Measurements from ENCODE around the gene TBC1D13.
"Not testable (repeated sequence)": the region's sequence is repeated elsewhere in the genome, so short reads cannot be mapped to it uniquely, and the experiment has no call there.

The TBC1D13 gene

GRCh38 chr9:128792978-128793686, 6.1 kb downstream of the TBC1D13 start:
- H3K36me3 Mint-ChIP-seq (ENCODE audit: insufficient read depth) = peaks cover 56% of the 10 kb centered on the region
- DNase-seq (no peak), ATAC-seq (replicated peaks) (no peak)
- peak overlapping the region; percentile 81 to 86 for H3K27ac Mint-ChIP-seq
- no peaks in the 10 kb centered on the region for H3K9me3 Mint-ChIP-seq
- H3K27me3 Mint-ChIP-seq = no peaks in the 10 kb centered on the region
- no peak overlapping the region for H3K4me3 Mint-ChIP-seq
- peaks cover 9 to 17% of the 10 kb centered on the region in 2 donors for H3K4me1 Mint-ChIP-seq (ENCODE audit: low read depth in 2 of 2)

DNA sequence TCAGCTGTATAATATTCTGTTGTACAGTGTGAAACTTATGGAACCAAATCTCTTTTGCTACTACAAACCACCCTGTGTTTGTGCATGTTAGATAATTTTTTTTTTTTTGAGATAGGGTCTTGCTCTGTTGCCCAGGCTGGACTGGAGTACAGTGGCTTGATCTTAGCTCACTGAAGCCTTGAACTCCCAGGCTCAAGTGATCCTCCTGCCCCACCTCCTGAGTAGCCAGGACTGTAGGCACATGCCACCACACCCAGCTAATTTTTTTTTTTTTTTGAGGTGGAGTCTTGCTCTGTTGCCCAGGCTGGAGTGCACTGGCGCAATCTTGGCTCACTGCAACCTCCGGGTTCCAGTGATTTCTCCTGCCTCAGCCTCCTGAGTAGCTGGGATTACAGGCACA, 7.9 kb downstream of the TBC1D13 start:
- not testable (repeated sequence) for ATAC-seq (replicated peaks); H3K27ac Mint-ChIP-seq; H3K9me3 Mint-ChIP-seq; H3K4me3 Mint-ChIP-seq; H3K27me3 Mint-ChIP-seq; DNase-seq
- H3K4me1 Mint-ChIP-seq (ENCODE audit: low read depth in 2 of 2) = peaks cover 8 to 14% of the 10 kb centered on the region in 2 donors
- H3K36me3 Mint-ChIP-seq (ENCODE audit: insufficient read depth) = peaks cover 74% of the 10 kb centered on the region

DNA sequence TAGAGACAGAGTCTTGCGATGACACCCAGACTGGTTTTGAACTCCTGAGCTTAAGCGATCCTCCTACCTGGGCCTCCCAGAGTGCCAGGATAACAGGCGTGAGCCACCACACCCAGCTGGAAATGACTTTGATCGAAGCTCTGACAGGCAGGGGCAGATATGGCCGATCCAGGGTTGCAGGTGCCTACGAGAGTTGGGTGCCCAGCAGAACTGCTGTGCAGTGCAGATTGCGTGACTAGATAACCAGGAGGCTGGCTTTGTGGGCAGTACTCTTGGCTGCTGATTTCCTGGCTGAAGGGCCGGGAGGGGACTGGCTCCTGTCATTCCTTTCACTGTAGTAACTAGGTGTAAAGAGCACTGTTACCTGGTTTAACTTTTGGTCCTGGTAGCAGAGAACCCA, 11.8 kb downstream of the TBC1D13 start:
- Mint-ChIP-seq H3K4me3 (no peak overlapping the region), H3K27me3 (no peaks in the 10 kb centered on the region), H3K4me1 (ENCODE audit: low read depth in 2 of 2) (peaks cover under 1 to 5% of the 10 kb centered on the region in 2 donors), H3K27ac (no peak overlapping the region), H3K9me3 (no peaks in the 10 kb centered on the region), H3K36me3 (ENCODE audit: insufficient read depth) (peaks cover 88% of the 10 kb centered on the region)
- no peak for DNase-seq
- ATAC-seq (replicated peaks) = no peak

DNA sequence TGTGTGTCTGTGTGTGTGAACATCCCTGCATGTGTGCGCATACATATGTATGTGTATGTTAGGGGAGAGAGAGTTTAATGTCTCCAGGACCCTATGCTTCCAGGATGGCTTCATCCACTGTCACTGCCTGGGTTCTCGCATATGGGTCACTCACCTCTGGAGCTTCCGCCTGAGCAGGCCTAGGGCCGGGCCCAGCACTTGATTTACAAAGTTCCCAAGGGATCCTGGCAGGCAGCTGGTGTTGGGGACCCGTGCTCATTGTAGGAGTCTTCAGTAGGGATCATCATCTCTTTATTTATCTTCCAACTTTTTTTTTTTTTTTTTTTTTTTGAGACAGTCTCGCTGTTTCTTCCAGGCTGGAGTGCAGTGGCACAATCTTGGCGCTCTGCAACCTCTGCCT, 13.0 kb downstream of the TBC1D13 start:
- no peaks in the 10 kb centered on the region for H3K27me3 Mint-ChIP-seq
- DNase-seq = no peak
- no peak overlapping the region for H3K4me3 Mint-ChIP-seq
- peaks cover 88% of the 10 kb centered on the region for H3K36me3 Mint-ChIP-seq (ENCODE audit: insufficient read depth)
- no peak for ATAC-seq (replicated peaks)
- H3K9me3 Mint-ChIP-seq = no peaks in the 10 kb centered on the region
- H3K27ac Mint-ChIP-seq = no peak overlapping the region
- H3K4me1 Mint-ChIP-seq (ENCODE audit: low read depth in 2 of 2) = peaks cover 0 to 4% of the 10 kb centered on the region in 2 donors

DNA sequence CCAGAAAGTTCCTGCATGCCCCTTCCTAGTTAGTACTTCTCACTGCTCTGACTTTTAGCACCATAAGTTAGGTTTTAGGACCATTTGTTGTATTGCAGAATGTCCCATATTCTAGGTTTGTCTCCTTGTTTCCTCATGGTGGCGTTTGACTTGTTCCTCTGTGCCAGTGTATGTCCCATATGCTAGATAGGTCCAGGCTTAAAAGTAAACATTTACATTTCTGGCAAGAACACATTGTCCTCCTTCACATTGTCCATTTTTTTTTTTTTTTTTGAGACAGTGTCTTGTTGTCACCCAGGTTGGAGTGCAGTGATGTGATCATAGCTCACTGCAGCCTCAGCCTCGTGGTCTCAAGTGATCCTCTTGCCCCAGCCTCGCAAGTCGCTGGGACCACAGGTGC, 15.4 kb downstream of the TBC1D13 start:
- Mint-ChIP-seq H3K4me1 (ENCODE audit: low read depth in 2 of 2) (peaks cover 0 to 4% of the 10 kb centered on the region in 2 donors), H3K4me3 (no peak overlapping the region), H3K27ac (no peak overlapping the region), H3K9me3 (no peaks in the 10 kb centered on the region), H3K36me3 (ENCODE audit: insufficient read depth) (peaks cover 77% of the 10 kb centered on the region), H3K27me3 (no peaks in the 10 kb centered on the region)
- ATAC-seq (replicated peaks) = no peak
- no peak for DNase-seq

GRCh38 chr9:128805661-128806060, 18.6 kb downstream of the TBC1D13 start:
- H3K4me3 Mint-ChIP-seq = no peak overlapping the region
- no peaks in the 10 kb centered on the region for H3K27me3 Mint-ChIP-seq
- H3K27ac Mint-ChIP-seq = peak overlapping the region in 1 of 2 donors; percentile 35
- H3K4me1 Mint-ChIP-seq (ENCODE audit: low read depth in 2 of 2) = no peaks in the 10 kb centered on the region
- H3K9me3 Mint-ChIP-seq = no peaks in the 10 kb centered on the region
- ATAC-seq (replicated peaks) (no peak), DNase-seq (no peak)
- H3K36me3 Mint-ChIP-seq (ENCODE audit: insufficient read depth) = peaks cover 51% of the 10 kb centered on the region

DNA sequence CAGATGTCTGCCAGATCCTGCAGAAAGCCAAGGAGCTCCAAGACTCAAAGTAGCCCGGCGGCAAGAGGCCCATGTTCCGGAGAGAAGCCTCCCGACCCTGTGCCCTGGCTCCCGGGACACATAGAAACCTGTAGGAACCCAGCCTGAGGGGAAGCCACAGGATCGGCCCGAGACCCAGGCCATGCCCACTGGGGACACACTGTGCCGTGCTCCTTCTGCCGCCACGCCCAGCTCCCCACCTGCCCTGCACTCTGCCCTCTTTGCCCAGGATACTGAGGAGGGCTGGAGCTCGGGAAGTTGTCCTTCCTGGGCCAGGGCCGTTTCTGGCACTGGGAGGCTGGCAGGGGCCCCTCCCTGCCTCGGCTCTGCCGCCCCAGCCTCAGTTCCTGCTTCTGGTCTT, 20.8 kb downstream of the TBC1D13 start:
- Mint-ChIP-seq H3K27ac (no peak overlapping the region), H3K4me3 (no peak overlapping the region), H3K4me1 (ENCODE audit: low read depth in 2 of 2) (no peaks in the 10 kb centered on the region), H3K27me3 (no peaks in the 10 kb centered on the region), H3K36me3 (ENCODE audit: insufficient read depth) (peaks cover 32% of the 10 kb centered on the region), H3K9me3 (no peaks in the 10 kb centered on the region)
- DNase-seq (no peak), ATAC-seq (replicated peaks) (no peak)

- H3K4me1 Mint-ChIP-seq (ENCODE audit: low read depth in 2 of 2) = no peaks in the 10 kb centered on the region
- no peak overlapping the region for H3K4me3 Mint-ChIP-seq
- H3K36me3 Mint-ChIP-seq (ENCODE audit: insufficient read depth) = peaks cover 25% of the 10 kb centered on the region
- no peak for ATAC-seq (replicated peaks)
- H3K27me3 Mint-ChIP-seq = no peaks in the 10 kb centered on the region
- H3K9me3 Mint-ChIP-seq = no peaks in the 10 kb centered on the region
- DNase-seq = no peak
- H3K27ac Mint-ChIP-seq = no peak overlapping the region
Observed at GRCh38 chr9:128808543-128808942, 21.5 kb downstream of the TBC1D13 start.

DNA sequence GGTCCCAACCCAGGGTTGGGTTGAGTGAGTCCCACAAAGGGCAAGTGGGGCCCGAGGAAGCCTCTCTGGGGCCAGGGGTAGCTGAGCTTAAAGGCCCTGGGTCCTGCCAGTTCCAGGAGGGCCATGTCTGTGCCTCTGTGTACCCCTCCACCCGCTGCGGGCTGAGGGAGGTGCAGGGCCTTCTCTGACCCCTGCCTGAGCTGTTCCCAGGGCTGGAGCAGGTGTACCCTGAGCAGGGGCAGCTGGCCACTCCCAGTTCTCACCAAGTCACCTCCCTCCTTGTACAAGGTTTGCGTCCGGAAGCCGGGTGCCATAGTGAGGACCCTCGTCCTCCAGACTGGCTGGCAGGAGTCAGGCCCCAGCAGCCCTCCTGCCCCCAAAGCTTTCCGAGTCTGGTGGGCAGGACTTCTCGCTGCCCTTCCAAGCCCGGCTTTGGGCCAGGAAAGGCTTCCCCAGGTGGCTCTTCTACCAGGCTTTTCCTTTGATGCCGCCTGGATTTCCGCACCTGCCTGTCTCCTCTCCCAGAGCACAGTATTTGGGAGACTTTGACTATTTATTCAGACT, 22.1 kb downstream of the TBC1D13 start:
- Mint-ChIP-seq H3K4me1 (ENCODE audit: low read depth in 2 of 2) (no peaks in the 10 kb centered on the region), H3K36me3 (ENCODE audit: insufficient read depth) (peaks cover 19% of the 10 kb centered on the region), H3K9me3 (no peaks in the 10 kb centered on the region), H3K27me3 (no peaks in the 10 kb centered on the region), H3K4me3 (no peak overlapping the region), H3K27ac (no peak overlapping the region)
- DNase-seq (no peak), ATAC-seq (replicated peaks) (no peak)

DNA sequence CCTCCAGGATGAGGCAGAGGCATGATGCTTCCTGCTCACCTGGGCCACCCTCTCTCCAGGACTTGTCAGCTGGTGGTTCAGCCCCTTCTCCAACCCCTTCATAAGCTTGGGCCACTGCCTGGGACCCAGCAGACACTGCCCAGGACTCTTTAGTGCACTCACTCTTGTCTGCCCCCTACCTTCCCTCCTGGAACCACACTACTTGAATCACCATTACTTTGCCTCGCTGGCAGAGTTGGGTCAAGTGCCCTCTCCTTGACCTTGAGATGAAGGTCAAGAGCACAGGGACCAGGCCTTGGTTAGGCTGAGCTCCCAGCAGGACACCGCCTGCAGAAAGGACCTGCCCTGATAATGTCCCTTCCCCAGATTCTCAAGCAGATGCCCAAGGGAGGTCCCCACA, 22.8 kb downstream of the TBC1D13 start:
- ATAC-seq (replicated peaks) (no peak), DNase-seq (no peak)
- no peaks in the 10 kb centered on the region for H3K27me3 Mint-ChIP-seq
- no peaks in the 10 kb centered on the region for H3K9me3 Mint-ChIP-seq
- no peak overlapping the region for H3K4me3 Mint-ChIP-seq
- peaks cover 13% of the 10 kb centered on the region for H3K36me3 Mint-ChIP-seq (ENCODE audit: insufficient read depth)
- H3K4me1 Mint-ChIP-seq (ENCODE audit: low read depth in 2 of 2) = no peaks in the 10 kb centered on the region
- H3K27ac Mint-ChIP-seq = peak overlapping the region in 1 of 2 donors; percentile 8

DNA sequence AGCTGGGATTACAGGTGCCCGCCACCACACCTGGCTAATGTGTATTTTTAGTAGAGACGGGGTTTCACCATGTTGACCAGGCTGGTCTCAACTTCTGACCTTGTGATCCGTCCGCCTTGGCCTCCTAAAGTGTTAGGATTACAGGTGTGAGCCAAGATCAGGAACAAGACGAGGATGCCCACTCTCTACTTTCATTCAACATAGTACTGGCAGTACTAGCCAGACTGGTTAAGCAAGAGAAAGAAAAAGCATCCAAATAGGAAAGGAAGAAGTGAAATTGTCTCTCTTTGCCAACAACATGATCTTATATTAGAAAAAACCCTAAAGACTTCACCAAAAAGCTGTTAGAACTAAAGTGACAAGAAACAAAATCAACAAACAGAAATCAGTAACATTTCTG, 23.8 kb downstream of the TBC1D13 start:
- no peaks in the 10 kb centered on the region for H3K27me3 Mint-ChIP-seq
- no peaks in the 10 kb centered on the region for H3K9me3 Mint-ChIP-seq
- peaks cover 11% of the 10 kb centered on the region for H3K36me3 Mint-ChIP-seq (ENCODE audit: insufficient read depth)
- H3K27ac Mint-ChIP-seq = no peak overlapping the region
- no peak for ATAC-seq (replicated peaks)
- H3K4me1 Mint-ChIP-seq (ENCODE audit: low read depth in 2 of 2) = no peaks in the 10 kb centered on the region
- no peak overlapping the region for H3K4me3 Mint-ChIP-seq
- DNase-seq = no peak

GRCh38 chr9:128818099-128818838, 31.2 kb downstream of the TBC1D13 start, which contains the start of gene ENDOG:
ENDOG (plus strand) TSS chr9:128818500; CDS start chr9:128818685, 185 bp downstream.
- peak; percentile 98 to 99 (median 98) for DNase-seq
- peaks cover 9 to 22% of the 10 kb centered on the region in 2 donors for H3K4me1 Mint-ChIP-seq (ENCODE audit: low read depth in 2 of 2)

DNA sequence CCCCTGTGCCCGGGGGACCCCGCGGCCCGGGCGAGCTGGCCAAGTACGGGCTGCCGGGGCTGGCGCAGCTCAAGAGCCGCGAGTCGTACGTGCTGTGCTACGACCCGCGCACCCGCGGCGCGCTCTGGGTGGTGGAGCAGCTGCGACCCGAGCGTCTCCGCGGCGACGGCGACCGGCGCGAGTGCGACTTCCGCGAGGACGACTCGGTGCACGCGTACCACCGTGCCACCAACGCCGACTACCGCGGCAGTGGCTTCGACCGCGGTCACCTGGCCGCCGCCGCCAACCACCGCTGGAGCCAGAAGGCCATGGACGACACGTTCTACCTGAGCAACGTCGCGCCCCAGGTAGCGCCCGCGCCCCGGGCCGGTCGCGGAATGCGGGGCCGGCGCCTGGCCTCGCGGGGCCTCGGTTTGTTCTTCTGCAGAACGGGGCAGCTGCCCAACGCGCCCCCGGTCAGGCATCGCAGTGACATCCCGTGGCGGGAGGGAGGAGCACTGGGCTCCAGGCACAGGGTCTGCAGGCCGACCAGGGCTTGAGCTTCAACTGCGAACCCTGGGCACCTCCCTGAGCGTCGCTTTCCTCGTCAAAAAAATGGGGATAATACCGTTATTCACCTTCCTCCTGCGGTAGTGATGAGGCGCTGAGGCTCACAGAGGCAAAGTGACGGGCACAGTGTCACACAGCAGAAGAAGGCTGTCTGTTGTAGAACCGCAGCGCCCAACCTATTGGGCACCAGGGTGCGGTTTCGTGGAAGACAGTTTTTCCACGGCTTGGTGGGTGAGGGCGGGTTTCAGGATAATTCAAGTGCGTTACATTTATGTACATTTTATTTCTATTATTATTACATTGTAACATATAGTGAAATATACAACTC, 32.0 kb downstream of the TBC1D13 start:
- DNase-seq (peak; percentile 19 to 31 (median 27)), ATAC-seq (replicated peaks) (peak; percentile 47)
- no peaks in the 10 kb centered on the region for H3K27me3 Mint-ChIP-seq
- H3K4me3 Mint-ChIP-seq = peak overlapping the region; percentile 73 to 76
- H3K4me1 Mint-ChIP-seq (ENCODE audit: low read depth in 2 of 2) = peaks cover 9 to 22% of the 10 kb centered on the region in 2 donors
- peaks cover 20% of the 10 kb centered on the region for H3K36me3 Mint-ChIP-seq (ENCODE audit: insufficient read depth)
- H3K27ac Mint-ChIP-seq = peak overlapping the region; percentile 13 to 82
- no peaks in the 10 kb centered on the region for H3K9me3 Mint-ChIP-seq

More at GRCh38 chr9:128818099-128818838, 31.2 kb downstream of the TBC1D13 start, which contains the start of gene ENDOG:
- Mint-ChIP-seq H3K4me3 (peak within 1 kb of the TSS; percentile 81 to 87), H3K27ac (peak within 1 kb of the TSS; percentile 64 to 82), H3K9me3 (no peaks in the 10 kb centered on the region), H3K36me3 (ENCODE audit: insufficient read depth) (peaks cover 20% of the 10 kb centered on the region), H3K27me3 (no peaks in the 10 kb centered on the region)
- ATAC-seq (replicated peaks) = peak; percentile 93

Measured in effector memory CD8-positive, alpha-beta T cell (primary cell).